ENCODE data around the gene CD47.

DNA sequence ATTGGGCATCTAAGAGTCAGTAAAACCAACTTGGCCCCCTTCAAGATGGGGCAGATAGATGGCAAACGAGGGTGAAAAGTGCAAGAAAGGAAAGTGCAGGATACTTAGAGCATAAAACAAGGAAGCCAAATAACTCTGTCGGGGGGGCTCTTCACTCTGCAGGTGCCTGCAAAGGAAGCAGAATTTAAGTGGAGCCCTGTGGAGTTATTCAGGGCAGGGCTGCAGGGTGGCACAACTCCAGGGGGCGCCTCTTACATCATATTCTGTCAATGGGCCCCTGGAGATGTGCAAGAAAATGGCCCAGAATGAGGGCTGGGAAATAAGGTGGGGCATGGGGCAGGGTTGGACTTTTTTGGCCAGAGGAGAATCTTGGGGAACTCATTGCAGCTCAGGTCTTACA lies 69.7 kb downstream of the CD47 start:
- TF ChIP-seq YY1 (IDR thresholded peaks at IDR 0.05; ENCODE audit: low read depth) (no peak), EZH2phosphoT487 (IDR thresholded peaks at IDR 0.05; ENCODE audit: borderline replicate concordance, low read depth) (no peak)
- TF ChIP-seq, protein P1, sequence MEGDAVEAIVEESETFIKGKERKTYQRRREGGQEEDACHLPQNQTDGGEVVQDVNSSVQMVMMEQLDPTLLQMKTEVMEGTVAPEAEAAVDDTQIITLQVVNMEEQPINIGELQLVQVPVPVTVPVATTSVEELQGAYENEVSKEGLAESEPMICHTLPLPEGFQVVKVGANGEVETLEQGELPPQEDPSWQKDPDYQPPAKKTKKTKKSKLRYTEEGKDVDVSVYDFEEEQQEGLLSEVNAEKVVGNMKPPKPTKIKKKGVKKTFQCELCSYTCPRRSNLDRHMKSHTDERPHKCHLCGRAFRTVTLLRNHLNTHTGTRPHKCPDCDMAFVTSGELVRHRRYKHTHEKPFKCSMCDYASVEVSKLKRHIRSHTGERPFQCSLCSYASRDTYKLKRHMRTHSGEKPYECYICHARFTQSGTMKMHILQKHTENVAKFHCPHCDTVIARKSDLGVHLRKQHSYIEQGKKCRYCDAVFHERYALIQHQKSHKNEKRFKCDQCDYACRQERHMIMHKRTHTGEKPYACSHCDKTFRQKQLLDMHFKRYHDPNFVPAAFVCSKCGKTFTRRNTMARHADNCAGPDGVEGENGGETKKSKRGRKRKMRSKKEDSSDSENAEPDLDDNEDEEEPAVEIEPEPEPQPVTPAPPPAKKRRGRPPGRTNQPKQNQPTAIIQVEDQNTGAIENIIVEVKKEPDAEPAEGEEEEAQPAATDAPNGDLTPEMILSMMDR (IDR thresholded peaks at IDR 0.05) = no peak

All from SK-N-SH (cell line).